Stimulated activated CD8-positive, alpha-beta memory T cell treated with anti-CD3 and anti-CD28 coated beads, Interleukin-4, amount 100 ng/mL, for 48 hours (primary cell): ENCODE results near the gene ZSCAN12.
"Not testable (repeated sequence)": the region's sequence is repeated elsewhere in the genome, so short reads cannot be mapped to it uniquely, and the experiment has no call there.

Source experiments
- DNase-seq: peaks from one replicate; pipeline ENCODE4 v3.0.0-alpha.2; 2020

Gene ZSCAN12

DNA sequence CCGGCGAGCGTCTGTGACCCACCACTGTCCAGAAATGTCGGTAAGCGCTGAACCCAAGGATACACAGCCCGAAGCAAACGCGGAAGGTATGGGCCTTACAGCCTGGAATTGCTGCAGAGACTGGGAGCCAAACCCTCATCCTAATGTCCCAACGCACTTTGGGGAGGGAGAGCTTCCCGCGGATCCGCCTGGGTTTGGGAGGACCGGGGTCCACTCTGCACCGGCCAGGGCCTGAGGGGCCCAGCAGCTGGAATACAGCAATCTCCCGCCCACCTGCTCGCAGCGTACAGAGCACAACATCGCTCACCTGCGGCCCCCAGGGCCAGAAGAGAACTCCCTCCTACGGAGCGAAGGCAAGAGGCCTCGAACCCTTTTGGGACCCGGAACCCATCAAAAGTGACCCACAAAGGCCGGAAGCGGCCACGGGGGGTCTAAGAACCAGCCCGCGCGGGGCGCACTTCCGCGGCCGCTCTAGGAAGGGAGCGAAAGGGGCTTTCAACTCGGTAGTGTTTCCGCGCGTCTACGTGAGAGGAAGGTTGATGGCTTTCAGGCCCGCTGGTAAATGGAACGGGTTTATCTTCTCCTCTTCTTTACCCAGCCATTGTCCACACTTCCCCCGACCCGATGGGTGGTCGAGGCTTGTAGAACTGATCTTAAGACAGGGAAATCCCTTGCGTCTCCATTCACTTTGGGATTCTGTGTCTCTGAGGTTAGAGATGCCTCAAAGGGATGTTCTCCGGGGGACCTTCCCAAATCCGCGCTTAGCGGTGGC, at the start of gene ZSCAN12:
TSS of gene ZSCAN12 (minus strand) at position 398 of the 772 bp plus-strand sequence. CDS start 1,342 bp downstream, outside the sequence.
- peak; percentile 91 for DNase-seq

DNA sequence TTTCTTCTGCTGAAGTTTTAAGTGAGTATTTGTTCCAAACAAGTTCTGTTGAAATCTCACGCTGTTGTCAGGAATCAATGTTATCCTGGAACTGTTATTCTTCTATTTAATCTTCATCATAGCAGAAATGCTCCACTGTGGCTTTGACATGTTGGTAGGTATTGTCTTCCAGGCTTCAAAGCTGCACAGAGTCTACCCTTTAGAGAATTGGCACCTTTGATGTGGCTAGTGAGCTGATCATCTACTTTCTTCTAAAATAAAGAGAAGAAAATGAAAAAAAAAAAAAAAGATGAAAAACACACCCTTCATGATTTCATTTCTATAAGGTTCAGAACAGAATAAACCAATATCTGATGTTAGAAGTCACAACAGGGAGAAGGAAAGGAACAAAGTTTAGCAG, 49.5 kb upstream of the ZSCAN12 start:
- no peak for DNase-seq

DNA sequence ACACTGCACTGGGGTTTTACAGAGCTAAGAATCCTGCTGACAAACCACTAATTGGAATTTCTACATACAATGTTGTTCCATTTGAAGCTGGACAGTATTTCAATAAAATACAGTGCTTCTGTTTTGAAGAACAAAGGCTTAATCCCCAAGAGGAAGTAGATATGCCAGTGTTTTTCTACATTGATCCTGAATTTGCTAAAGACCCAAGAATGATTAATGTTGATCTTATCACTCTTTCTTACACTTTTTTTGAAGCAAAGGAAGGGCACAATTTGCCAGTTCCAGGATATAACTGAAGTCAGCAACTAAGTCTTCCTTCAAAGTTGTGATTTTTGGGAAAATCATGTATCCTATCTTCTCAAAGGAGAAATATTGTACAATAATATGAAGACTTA, 48.0 kb upstream of the ZSCAN12 start:
- DNase-seq: not testable (repeated sequence)

DNA sequence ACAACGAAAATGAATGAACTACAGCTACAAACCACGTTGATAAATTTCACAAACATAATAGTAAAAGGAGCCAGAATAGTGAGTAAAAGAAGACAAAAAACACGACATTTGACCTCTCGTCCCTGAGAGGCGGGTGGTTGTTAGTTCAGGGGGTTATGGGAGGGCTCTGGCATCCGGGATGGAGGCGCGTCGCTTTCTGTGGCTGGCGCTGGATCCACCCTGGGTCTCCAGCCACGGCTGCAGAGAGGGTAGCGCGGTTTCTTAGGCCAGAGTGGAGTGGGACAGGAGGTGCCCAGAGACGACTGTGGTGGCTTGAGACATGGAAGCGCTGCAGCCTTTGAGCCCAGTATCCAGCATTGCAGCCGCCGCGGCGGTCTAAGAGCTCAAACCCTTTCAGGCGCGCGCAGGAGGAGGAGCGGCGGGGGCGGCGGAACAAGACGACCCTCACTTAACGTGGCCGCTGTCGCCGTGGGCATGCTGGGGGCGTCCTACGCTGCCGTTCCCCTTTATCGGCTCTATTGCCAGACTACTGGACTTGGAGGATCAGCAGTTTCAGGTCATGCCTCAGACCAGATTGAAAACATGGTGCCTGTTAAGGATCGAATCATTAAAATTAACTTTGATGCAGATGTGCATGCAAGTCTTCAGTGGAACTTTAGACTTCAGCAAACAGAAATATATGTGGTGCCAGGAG, 47.4 kb upstream of the ZSCAN12 start:
- DNase-seq: peak; percentile 33

DNA sequence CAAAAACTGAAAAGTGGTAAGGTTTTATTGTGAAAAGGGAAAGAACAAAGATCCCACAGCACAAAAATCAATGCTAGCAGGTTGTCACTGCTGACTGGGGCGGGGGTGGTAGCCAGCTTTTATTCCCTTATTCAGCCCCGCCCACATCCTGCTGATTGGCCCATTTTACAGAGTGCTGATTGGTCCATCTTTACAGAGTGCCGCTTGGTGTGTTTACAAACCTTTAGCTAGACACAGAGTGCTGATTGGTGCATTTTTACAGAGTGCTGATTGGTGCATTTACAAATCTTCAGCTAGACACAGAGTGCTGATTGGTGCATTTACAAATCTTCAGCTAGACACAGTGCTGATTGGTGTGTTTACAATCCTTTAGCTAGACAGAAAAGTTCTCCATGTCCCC, 45.2 kb upstream of the ZSCAN12 start:
- peak; percentile 37 for DNase-seq

DNA sequence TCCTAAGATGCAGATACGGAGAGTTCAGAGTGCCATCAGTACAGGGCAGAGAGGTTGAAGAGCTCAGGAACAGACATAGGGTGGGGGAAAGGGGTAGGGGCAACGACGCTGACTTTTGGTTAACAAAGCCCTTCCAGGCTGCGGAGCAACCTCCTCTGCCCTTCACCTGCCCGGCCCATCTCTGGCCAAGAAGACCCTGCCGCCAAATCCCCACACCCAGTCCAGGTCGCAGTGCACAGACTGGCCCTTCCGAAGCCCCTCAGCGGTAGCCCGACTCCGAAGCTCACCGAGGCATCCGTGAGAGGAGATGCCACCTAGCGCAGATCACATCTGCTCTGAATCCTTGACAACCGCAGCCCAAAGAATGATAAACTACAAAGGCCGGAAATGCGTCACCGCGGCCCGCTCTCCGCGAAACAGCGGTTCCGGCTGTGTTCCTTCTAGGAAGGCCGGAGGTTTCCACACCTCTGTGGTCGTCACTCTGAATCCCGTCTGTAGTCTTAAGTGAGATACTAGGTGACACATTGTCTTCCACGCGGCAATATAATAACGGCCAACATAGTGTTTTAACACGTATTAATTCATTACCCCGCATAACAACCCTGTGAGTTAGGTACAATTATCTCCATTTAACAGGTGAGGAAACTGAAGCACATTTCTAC, 43.7 kb upstream of the ZSCAN12 start, which contains the start of gene ZSCAN23:
TSS of gene ZSCAN23 (minus strand) at position 380 of the 662 bp plus-strand sequence. CDS start 7,225 bp downstream, outside the sequence.
- DNase-seq: peak; percentile 88

DNA sequence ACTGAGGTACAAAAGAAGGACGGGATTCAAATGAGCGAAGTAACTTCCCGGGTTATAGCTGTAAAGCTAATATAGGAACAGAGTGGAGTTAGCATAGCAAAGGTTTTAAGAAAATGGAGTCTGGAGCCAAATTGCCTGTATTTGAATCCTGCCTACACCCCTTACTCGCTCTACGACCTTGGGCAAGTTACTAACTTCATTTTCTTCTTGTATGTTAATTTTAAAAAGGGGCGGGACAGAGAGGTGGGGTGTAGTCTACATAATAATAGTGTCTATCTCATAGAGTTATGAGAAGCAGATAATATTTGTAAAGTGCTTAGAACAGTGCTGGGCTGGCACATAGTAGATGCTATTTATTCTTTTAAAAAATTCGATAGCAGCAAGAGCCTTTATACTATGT, 43.0 kb upstream of the ZSCAN12 start:
- DNase-seq: no peak

DNA sequence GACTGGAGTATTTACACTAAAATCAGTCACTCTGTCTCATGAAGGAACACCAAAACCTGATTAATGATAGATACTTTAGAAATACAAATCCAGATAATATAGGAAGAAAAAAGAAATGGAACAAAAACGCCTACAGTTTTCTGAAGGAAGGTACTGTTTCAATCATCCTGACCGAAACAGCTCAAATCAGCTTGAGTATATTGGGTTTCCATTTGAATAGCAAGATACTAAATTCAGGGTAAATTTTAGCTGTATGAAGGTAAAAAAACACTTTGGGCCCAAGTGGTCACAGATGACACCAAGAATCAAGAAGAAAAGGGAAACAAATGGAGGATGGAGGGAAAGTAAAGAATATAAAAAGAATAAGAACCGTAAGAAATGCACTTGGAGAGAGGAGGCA, 36.9 kb upstream of the ZSCAN12 start:
- DNase-seq: no peak

DNA sequence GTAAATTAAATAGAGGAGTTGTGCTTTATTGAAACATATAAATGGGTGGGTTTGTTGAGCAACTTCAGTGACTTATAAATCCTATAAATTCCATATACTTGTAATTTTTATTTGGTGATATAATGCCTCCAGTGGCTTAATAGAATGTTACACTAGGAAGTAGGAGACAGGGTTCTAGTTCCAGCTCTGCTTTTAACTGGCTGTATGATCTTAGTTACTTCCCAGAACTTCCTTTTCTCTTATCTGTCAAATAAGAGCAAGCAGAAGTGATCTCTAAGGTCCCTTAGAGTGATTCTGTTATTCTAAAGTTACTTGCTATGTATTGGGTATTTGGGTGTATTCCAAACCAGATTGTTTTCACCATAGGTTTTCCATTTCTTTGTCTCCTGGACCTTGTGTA, 33.6 kb upstream of the ZSCAN12 start:
- DNase-seq: no peak

DNA sequence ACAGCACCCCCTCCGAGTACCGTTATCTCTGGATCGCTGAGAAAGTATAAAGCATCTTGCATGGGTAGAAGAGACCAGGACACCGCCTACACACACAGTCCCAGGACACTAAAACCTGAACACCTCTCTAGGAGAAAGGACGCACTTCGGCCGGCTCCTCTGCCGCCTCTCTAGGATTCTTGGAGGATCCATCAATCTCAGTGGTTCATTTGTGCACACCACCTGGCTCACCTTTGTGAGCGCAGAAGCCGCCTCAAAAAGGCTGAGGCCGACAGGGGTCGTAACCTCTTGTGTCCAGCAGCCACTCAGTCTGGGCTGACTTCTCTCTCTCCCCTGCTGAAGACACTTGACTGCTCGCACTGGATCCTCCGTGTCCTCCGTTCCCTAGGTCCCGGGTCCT, 30.2 kb upstream of the ZSCAN12 start:
- DNase-seq: no peak

DNA sequence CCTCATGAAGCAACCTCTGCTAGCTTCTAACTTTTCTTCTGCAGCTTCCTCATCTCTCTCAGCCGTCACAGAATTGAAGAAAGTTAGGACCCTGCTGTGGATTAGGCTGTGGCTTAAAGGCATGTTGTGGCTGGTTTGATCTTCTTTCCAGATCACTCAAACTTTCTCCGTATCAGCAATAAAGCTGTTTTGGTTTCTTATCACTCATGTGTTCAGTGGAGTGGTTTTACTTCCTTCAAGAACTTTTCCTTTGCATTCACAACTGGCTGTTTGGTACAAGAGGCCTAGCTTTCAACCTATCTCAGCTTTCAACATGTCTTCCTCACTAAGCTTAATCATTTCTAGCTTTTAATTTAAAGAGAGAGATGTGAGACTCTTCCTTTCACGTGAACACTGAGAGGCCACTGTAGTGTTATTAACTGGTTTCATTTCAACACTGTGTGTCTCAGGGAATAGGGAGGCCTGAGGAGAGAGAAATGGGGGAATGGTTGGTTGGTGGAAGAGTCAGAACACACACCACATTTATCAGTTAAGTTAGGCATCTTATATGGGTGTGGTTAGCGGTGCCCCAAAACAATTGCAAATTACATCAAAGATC, 26.5 kb upstream of the ZSCAN12 start:
- no peak for DNase-seq

DNA sequence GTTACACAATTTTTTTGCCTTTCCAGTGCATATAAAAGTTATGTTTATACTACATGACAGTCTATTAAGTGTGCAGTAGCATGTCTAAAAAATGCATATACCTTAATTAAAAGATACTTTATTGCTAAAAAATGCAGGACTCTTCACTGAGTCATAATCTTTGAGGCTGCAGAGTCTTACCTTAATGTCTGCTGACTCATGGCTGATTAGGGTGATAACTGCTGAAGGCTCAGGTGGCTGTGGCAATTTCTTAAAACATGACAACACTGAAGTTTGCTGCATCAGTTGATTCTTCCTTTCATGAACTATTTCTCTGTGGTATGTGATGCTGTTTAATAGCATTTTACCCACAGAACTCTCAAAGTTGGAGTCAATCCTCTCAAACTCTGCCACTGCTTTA, 24.6 kb upstream of the ZSCAN12 start:
- no peak for DNase-seq

DNA sequence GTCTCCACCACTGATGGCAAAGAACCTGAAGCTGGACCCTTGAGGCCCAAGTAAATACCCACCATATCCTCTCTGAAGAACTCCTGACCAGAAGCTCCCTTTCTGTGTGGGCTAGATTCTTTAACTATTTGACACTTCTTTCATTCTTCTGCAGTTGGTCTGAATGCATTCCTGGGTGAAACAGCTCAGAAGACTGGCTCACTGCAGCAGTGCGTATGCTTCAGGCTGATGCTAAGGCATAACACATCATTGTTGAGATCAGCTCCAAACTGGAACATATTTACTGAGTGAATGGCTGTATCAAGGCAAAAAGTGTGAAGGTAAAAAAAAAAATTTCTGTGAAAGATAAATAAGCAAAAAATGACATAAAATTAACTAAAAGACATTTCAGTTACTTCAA, 24.0 kb upstream of the ZSCAN12 start:
- DNase-seq: no peak

DNA sequence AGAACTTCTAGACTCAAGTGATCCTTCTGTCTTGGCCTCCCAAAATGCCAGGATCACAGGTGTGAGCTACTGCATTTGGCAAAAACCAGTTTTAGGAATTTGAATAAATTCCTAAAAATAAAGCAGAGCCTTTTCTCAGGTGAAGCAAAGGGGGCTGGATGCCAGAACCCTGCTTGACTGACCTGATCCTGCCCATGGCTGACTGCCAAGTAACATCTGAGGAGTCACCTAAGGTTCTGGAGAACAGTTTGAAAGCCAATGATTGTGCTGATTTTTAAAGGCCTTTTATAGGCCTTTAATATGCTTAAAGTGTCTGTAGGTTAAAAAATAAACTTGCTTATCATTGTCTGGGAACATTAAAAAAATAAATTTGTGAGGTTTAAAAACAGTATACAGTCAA, 14.1 kb upstream of the ZSCAN12 start:
- DNase-seq: no peak

DNA sequence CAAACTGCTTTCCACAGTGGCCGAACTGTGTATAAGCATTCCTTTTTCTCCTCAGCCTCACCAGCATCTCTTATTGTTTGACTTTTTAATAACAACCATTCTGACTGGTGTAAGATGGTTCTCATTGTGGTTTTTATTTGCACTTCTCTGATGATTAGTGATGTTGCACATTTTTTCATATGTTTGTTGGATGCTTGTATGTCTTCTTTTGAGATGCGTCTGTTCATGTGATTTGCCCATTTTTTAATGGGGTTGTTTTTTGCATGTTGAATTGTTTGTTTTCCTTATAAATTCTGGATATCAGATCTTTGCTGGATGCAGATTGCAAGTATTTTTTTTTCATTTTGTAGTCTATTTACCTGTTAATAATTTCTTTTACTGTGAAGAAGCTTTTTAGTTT, 11.2 kb upstream of the ZSCAN12 start:
- no peak for DNase-seq

DNA sequence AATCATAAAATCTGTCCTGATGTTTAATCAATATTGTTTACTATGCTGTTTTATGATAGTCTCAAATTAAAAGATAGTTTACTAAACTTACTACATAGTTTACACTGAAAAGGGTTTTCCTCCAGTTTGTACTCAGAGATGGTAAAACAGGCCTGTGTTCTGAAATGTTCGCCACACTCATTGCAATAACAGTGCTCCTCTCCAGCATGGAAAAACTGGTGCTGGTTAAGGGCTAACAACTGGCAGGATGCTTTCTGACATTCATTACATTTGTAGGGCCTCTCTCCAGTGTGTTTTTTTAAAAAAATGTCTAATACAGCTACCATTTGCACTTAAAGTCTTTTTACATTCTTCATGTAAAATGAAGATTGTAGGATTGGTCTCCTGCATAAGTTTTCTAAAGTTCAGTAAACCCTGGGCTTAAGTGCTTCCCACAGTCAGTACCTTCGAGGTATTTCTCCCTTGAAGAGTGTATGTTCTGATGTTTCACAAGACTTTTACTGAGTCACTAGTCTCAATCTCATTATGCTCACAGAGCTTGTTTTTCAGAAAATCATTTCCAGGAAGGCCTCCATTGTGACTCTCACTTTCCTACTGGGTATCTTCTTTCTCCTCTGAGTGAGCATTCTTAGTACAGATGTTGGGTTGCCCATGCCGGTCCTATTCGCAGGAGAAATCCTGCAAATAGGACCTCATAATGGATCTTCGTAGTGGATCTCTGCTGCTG, 8.7 kb upstream of the ZSCAN12 start:
- no peak for DNase-seq

DNA sequence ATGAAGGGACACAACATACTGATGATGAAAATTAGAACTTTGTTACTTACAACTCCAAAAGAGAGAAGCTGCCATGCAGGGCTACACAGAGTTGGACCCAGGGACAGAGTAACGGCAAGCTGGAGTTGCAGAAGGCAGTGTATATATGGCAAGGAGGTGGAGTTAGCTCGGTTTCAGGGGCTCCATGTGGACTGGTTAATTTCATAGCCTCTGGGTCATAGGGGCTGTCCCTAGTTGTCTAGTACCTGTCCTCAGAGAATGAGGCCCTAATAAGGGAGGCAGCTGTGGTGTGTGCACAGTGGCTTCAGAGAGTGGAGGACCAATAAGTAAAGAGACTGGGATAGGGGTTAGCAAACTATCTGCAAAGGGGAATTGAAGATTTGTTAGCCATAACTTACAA, 7.9 kb upstream of the ZSCAN12 start:
- no peak for DNase-seq

DNA sequence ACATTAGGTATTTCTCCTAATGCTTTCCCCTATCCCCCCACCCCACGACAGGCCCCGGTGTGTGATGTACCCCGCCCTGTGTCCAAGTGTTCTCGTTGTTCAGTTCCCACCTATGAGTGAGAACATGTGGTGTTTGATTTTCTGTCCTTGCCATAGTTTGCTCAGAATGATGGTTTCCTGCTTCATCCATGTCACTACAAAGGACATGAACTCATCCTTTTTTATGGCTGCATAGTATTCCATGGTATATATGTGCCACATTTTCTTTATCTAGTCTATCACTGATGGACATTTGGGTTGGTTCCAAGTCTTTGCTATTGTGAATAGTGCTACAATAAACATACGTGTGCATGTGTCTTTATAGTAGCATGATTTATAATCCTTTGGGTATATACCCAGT, 4.4 kb upstream of the ZSCAN12 start:
- DNase-seq: not testable (repeated sequence)

DNA sequence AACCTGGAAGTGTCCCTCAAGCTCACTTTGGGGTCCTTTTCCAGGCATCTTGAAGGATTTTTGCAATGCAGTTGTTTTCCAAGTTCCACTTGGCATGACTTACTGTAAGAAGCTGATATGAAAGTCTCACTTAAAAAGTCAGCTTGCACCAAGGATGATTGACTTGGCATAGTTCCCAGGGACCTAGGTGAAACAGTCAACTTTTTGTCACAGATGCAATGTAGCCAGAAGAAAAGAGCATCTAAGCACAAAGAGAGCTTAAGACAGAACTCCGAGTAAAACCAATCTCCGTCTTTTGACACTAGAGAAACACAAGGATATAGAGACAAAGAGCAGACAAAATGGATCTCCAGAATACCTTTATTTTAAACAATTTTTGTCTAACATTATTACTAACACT, 2.6 kb upstream of the ZSCAN12 start:
- no peak for DNase-seq

DNA sequence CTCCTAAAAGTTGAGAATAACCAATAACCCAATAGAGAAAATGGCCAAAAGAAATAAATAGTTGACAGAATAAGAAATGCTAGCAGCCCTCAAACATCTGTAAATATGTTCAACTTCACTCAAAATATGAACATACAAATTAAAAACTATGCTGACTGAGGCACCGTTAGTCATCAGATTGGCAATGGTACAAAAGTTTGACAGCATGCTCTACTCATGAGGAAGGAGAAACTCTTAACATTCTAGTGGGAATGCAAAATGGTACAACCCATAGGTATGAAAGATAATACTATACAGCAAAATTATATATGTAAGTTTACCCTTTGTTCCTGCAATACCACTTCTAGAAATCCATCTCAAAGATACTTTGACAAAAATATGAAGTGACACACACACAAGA, 1.6 kb upstream of the ZSCAN12 start:
- DNase-seq: no peak

DNA sequence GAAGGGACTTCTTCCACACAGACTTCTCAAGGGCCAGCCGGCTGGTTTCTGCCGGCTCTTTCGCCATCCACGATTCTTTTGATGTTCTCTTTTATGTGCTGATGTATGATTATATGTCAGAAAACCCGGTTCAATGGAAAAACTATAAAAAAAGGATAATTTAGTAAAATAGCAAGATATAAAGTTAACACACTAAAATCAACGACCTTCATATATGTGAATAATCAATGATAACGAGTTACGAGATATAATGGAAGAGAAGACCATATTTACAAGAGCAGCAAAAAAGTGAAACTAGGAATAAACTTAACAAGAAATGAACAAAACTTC, 540 bp upstream of the ZSCAN12 start:
- DNase-seq: no peak

DNA sequence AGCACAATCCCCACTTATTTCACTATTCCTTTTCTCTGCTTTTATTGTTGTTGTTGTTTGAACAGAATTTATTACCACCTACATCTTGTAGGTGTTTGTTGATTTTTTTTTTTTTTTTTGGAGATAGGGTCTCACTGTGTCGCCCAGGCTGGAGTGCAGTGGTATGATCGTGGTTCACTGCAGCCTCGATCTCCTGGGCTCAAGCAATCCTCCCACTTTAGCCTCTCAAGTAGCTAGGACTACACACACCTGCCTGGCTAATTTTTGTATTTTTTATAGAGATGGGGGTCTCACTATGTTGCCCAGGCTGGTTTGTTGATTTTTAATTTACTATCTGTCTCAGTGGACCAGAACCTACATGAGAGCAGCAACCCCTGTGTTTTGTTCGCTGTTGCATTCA, 3.6 kb downstream of the ZSCAN12 start:
- no peak for DNase-seq
